ENCODE data around the gene NDUFS1. TPM values are rescaled to one million over a fixed set of nuclear protein-coding genes. Genes with fewer than 3 reads are reported as not detected.

The NDUFS1 gene
- polyA plus RNA-seq, 1 of the 3 experiments (the other 2 are of a cell fraction), result 54.8 TPM

DNA sequence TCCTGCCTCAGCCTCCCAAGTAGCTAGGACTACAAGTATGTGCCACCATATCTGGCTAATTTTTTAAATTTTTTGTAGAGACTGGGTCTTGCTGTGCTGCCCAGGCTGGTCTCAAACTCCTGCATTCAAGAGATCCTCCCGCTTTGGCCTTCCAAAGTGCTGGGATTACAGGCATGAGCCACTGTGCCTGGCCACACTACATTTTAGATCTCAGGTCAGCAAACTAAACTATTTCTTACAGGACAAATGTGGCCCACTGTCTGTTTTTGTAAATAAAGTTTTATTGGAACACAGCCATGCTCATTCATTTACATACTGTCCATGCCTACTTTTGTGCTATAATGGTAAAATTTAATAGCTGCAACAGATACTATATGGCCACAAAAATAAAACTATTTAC lies 91.0 kb downstream of the NDUFS1 start:
- 100% methylated on average over 1 of the region's 1 CpG for WGBS (ENCODE audit: low lambda C conversion rate)
- Histone ChIP-seq H3K9me2 (no peaks in the 10 kb centered on the region), H2AFZ (ENCODE audit: low read depth) (no peak overlapping the region), H3K27me3 (ENCODE audit: insufficient read depth) (no peaks in the 10 kb centered on the region), H3K27ac (ENCODE audit: low read depth in 2 of 2, low read length in 1 of 2) (no peak overlapping the region), H3K4me1 (ENCODE audit: control insufficient read depth in 1 of 2, insufficient read depth in 2 of 2, low read depth in 1 of 2, low read length in 1 of 2) (no peaks in the 10 kb centered on the region), H3K36me3 (replicated peaks in 1 of 2; ENCODE audit: control insufficient read depth in 1 of 2, insufficient read depth in 2 of 2, low read length in 1 of 2) (peaks cover 0 to 8% of the 10 kb centered on the region in 2 experiments), H3K4me3 (ENCODE audit: low read depth in 2 of 2, low read length in 1 of 2) (no peak overlapping the region), H3K9ac (no peak overlapping the region), H4K20me1 (ENCODE audit: insufficient read depth) (no peaks in the 10 kb centered on the region), H3F3A (replicated peaks; ENCODE audit: insufficient read depth) (no peaks in the 10 kb centered on the region), H3K4me2 (no peak overlapping the region), H3K79me2 (ENCODE audit: insufficient read depth) (peaks cover 62% of the 10 kb centered on the region), H3K9me3 (no peaks in the 10 kb centered on the region)
- ChIA-PET POLR2A (no interaction called here), CTCF (interaction anchor here (0.8 kb wide), 1 partner anchor 14 kb away, joined by 3 read pairs; no protein-coding TSS in a partner anchor)
- TF ChIP-seq MEF2A (IDR thresholded peaks at IDR 0.05; ENCODE audit: borderline replicate concordance, low read depth) (no peak), YY1 (IDR thresholded peaks at IDR 0.05; ENCODE audit: low read depth) (no peak), EP300 (IDR thresholded peaks at IDR 0.05; ENCODE audit: borderline replicate concordance in 1 of 2, low read depth in 1 of 2, low read length in 1 of 2) (no peak), FOSL2 (IDR thresholded peaks at IDR 0.05; ENCODE audit: borderline replicate concordance, low read depth) (no peak), GABPA (IDR thresholded peaks at IDR 0.05; ENCODE audit: low read depth) (no peak), FOXM1 (IDR thresholded peaks at IDR 0.05; ENCODE audit: low read depth) (no peak), GATA2 (CRISPR knock-in tag; IDR thresholded peaks at IDR 0.05) (no peak), CHD2 (IDR thresholded peaks at IDR 0.05; ENCODE audit: low read length, partially characterized antibody) (no peak), NRF1 (IDR thresholded peaks at IDR 0.05; ENCODE audit: low read depth, low read length) (no peak)
- TF ChIP-seq, protein P1, sequence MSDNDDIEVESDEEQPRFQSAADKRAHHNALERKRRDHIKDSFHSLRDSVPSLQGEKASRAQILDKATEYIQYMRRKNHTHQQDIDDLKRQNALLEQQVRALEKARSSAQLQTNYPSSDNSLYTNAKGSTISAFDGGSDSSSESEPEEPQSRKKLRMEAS (IDR thresholded peaks at IDR 0.05; ENCODE audit: low read depth), result no peak
- DNase-seq, result no peak

Small RNA genes lying within 50 kb of the gene (small RNA-seq; reads per million reads assigned to genes)
- gene RF00134 (0 reads per million in 7 experiments), gene RF02271 (0 reads per million in 7 experiments), gene SNORA41 (0 reads per million in 7 experiments), gene SNORD51 (0 to 0.48 (median 0) reads per million in 7 experiments)

Other genes starting within 250 kb of the NDUFS1 start
- 0.69 and 0.91 TPM in 2 replicates for gene INO80D, start 73.3 kb downstream of the NDUFS1 start, polyA plus RNA-seq (2012; rRNA removed)
- gene EEF1B2, start 451 bp upstream of the NDUFS1 start, polyA plus RNA-seq (2012; rRNA removed), result 720 and 815 TPM in 2 replicates
- 1.4 and 1.9 TPM in 2 replicates for gene ZDBF2, start 115.2 kb upstream of the NDUFS1 start, polyA plus RNA-seq (2012; rRNA removed)

All from SK-N-SH (cell line).